ENCODE results near the gene CCDC61.

DNA sequence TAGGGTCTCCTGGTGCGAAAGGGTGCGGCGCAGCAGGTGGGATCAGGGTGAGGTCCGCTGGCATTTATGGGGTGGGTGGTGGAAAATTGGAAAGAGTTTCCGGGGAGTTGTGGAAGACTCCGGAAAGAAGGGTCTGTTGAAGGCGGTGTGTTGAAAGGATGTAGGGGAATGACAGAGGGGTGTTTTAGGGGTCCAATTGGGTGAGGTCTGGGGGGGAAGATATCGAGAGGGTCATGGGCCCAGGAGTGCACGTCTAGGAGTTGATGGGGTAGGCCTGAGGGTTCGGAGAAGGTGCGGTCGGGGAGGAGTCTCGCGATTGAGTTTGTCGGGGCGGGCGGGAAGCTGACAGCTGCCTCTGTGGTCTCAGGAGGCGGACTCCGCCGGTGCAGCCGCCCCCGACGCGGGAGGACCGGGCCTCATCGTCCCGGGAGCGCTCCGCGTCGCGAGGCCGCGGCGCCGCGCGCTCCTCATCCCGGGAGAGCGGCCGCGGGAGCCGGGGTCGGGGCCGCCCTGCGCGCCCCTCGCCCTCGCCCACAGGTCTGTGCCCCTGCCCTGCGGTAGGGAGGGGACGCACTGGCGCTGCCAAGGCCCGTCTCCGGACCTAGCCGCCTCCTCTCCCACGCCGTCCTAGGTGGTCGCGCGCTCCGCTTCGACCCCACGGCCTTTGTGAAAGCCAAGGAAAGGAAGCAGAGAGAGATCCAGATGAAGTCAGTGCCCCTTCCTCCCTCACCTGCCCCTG lies 20.6 kb downstream of the CCDC61 start:
- TF ChIP-seq, protein P1, sequence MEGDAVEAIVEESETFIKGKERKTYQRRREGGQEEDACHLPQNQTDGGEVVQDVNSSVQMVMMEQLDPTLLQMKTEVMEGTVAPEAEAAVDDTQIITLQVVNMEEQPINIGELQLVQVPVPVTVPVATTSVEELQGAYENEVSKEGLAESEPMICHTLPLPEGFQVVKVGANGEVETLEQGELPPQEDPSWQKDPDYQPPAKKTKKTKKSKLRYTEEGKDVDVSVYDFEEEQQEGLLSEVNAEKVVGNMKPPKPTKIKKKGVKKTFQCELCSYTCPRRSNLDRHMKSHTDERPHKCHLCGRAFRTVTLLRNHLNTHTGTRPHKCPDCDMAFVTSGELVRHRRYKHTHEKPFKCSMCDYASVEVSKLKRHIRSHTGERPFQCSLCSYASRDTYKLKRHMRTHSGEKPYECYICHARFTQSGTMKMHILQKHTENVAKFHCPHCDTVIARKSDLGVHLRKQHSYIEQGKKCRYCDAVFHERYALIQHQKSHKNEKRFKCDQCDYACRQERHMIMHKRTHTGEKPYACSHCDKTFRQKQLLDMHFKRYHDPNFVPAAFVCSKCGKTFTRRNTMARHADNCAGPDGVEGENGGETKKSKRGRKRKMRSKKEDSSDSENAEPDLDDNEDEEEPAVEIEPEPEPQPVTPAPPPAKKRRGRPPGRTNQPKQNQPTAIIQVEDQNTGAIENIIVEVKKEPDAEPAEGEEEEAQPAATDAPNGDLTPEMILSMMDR (IDR thresholded peaks at IDR 0.05) = no peak
- TF ChIP-seq EZH2 (IDR thresholded peaks at IDR 0.05; ENCODE audit: borderline replicate concordance, insufficient read depth, low read depth, low read length, poor library complexity, severe bottlenecking) = peak; percentile 86

Data from B cell (primary cell).